NCI-H1417 (cell line): ENCODE measurements around the gene ROBO1.
"Not testable (repeated sequence)": the region's sequence is repeated elsewhere in the genome, so short reads cannot be mapped to it uniquely, and the experiment has no call there.

Experiments
- DNase-seq, 3 experiments: peaks; one replicate each; lab custom pipeline; 2025; lab: John Stamatoyannopoulos, UW

Gene ROBO1

GRCh38 chr3:78741066-78741645 lies 1026.6 kb downstream of the ROBO1 start:
- DNase-seq, result peak in 1 of 3 experiments; percentile 1

- DNase-seq, result no peak
Observed at GRCh38 chr3:78738833-78739232, 1029.0 kb downstream of the ROBO1 start.

GRCh38 chr3:78737988-78738387 lies 1029.8 kb downstream of the ROBO1 start:
- DNase-seq, result peak in 2 of 3 experiments; percentile 0 to 24

GRCh38 chr3:78736863-78737262 lies 1030.9 kb downstream of the ROBO1 start:
- DNase-seq, result no peak

GRCh38 chr3:78734048-78734637 lies 1033.7 kb downstream of the ROBO1 start:
- peak in 2 of 3 experiments; percentile 3 to 35 for DNase-seq

- DNase-seq, result no peak
Observed at GRCh38 chr3:78732893-78733292, 1034.9 kb downstream of the ROBO1 start.

- no peak for DNase-seq
Observed at GRCh38 chr3:78732471-78732870, 1035.3 kb downstream of the ROBO1 start.

- DNase-seq, result peak in 1 of 3 experiments; percentile 40
Observed at GRCh38 chr3:78729946-78730345, 1037.9 kb downstream of the ROBO1 start.

GRCh38 chr3:78728406-78729145 lies 1039.2 kb downstream of the ROBO1 start:
- DNase-seq, result peak; percentile 55 to 95 (median 74)

GRCh38 chr3:78726545-78726944 lies 1041.3 kb downstream of the ROBO1 start:
- no peak for DNase-seq

- DNase-seq, result no peak
Observed at GRCh38 chr3:78725703-78726246, 1042.0 kb downstream of the ROBO1 start.

GRCh38 chr3:78724859-78725258 lies 1042.9 kb downstream of the ROBO1 start:
- no peak for DNase-seq

- DNase-seq, result not testable (repeated sequence)
Observed at GRCh38 chr3:78724364-78724763, 1043.4 kb downstream of the ROBO1 start.

GRCh38 chr3:78721771-78722543 lies 1045.8 kb downstream of the ROBO1 start:
- DNase-seq, result no peak

- DNase-seq, result no peak
Observed at GRCh38 chr3:78718707-78719106, 1049.1 kb downstream of the ROBO1 start.

- no peak for DNase-seq
Observed at GRCh38 chr3:78717041-78717440, 1050.8 kb downstream of the ROBO1 start.

GRCh38 chr3:78712941-78713340 lies 1054.9 kb downstream of the ROBO1 start:
- no peak for DNase-seq

GRCh38 chr3:78712270-78712669 lies 1055.5 kb downstream of the ROBO1 start:
- no peak for DNase-seq

GRCh38 chr3:78708565-78709073 lies 1059.2 kb downstream of the ROBO1 start:
- DNase-seq, result no peak

- DNase-seq, result peak in 1 of 3 experiments; percentile 6
Observed at GRCh38 chr3:78707609-78708008, 1060.2 kb downstream of the ROBO1 start.

GRCh38 chr3:78706906-78707523 lies 1060.8 kb downstream of the ROBO1 start:
- DNase-seq, result no peak
